ENCODE measurements around the gene ARL14. TPM values are rescaled to one million over a fixed set of nuclear protein-coding genes. Genes with fewer than 3 reads are reported as not detected.

The ARL14 gene
- total RNA-seq, 1 experiment from 2014 or later, result not detected

GRCh38 chr3:160695915-160696327 lies 19.0 kb downstream of the ARL14 start:
- Histone ChIP-seq H3K4me2 (ENCODE audit: insufficient read depth, insufficient read length, low read length) (no peak overlapping the region), H3K79me2 (ENCODE audit: insufficient read depth, low read length) (no peaks in the 10 kb centered on the region)
- peaks cover 7 to 9% of the 10 kb centered on the region in 2 experiments; a peak in 2 of 4 replicates for H3K4me1 Mint-ChIP-seq

More at GRCh38 chr3:160695915-160696327, 19.0 kb downstream of the ARL14 start:
- no CpG with 5 or more reads among the region's 2 CpGs for WGBS (ENCODE audit: extremely low coverage, insufficient read length, low lambda C conversion rate)
- no peak overlapping the region for H3T11ph ChIP-seq (ENCODE audit: low read length)
- H3K36me3 Mint-ChIP-seq (ENCODE audit: insufficient read depth in 1 of 3, low read depth in 3 of 3), result no peaks in the 10 kb centered on the region
- no peak overlapping the region for H4K8ac ChIP-seq (replicated peaks; ENCODE audit: insufficient read length, low read depth, low read length)
- H2BK20ac ChIP-seq (ENCODE audit: low read depth, low read length, poor library complexity, severe bottlenecking), result no peak overlapping the region
- TF ChIP-seq CTCF (conservative IDR thresholded peaks at IDR 0.05), result no peak
- no peak overlapping the region for H3K56ac ChIP-seq (ENCODE audit: insufficient read length, low read depth, low read length)
- H3K18ac ChIP-seq (ENCODE audit: insufficient read length, low read depth, low read length), result no peak overlapping the region
- H3K9me3 Mint-ChIP-seq, result no peaks in the 10 kb centered on the region
- no peaks in the 10 kb centered on the region for H3K23me2 ChIP-seq (ENCODE audit: insufficient read length, low read depth, low read length, poor library complexity, severe bottlenecking)
- no peak overlapping the region for H3K4me3 Mint-ChIP-seq
- H2AK5ac ChIP-seq (ENCODE audit: insufficient read length, low read length), result no peak overlapping the region
- H3K27ac ChIP-seq (ENCODE audit: insufficient read length, low read depth, low read length), result no peak overlapping the region
- DNase-seq, result no peak
- no peaks in the 10 kb centered on the region for H4K20me1 ChIP-seq (ENCODE audit: control insufficient read depth, insufficient read depth, insufficient read length)
- no peak overlapping the region for H2AFZ ChIP-seq (ENCODE audit: low read length)
- H4K5ac ChIP-seq (ENCODE audit: insufficient read length, low read depth, low read length), result no peak overlapping the region
- H4K91ac ChIP-seq (ENCODE audit: insufficient read length, low read depth, low read length), result no peak overlapping the region
- no peaks in the 10 kb centered on the region for H3K27me3 Mint-ChIP-seq (ENCODE audit: low read depth)
- H2BK15ac ChIP-seq (ENCODE audit: low read depth, low read length), result no peak overlapping the region
- no peak overlapping the region for H3K9ac ChIP-seq (ENCODE audit: extremely low read depth, insufficient read length, low read length)
- H2BK120ac ChIP-seq (ENCODE audit: low read depth, low read length, poor library complexity, severe bottlenecking), result no peak overlapping the region
- H2BK12ac ChIP-seq (ENCODE audit: insufficient read length, low read depth, low read length), result no peak overlapping the region
- H3K4me1 ChIP-seq (ENCODE audit: insufficient read depth, low read length), result no peaks in the 10 kb centered on the region; the same call in 1 of the 2 replicates
- no peak overlapping the region for H2BK5ac ChIP-seq (ENCODE audit: insufficient read length, low read length)
- no peak overlapping the region for H3K23ac ChIP-seq (ENCODE audit: insufficient read length, low read depth, low read length)
- H3K4ac ChIP-seq (ENCODE audit: low read depth, low read length), result no peak overlapping the region
- H3K79me1 ChIP-seq (ENCODE audit: insufficient read depth, low read depth, low read length, poor library complexity, severe bottlenecking), result no peaks in the 10 kb centered on the region
- H3K14ac ChIP-seq (ENCODE audit: insufficient read depth, low read length), result no peak overlapping the region
- no peak overlapping the region for H3K27ac Mint-ChIP-seq
- H3K9me3 ChIP-seq (ENCODE audit: control insufficient read depth, low read depth, low read length), result no peaks in the 10 kb centered on the region
- H3K27me3 ChIP-seq (ENCODE audit: insufficient read depth, low read length), result no peaks in the 10 kb centered on the region
